Activated CD4-positive, CD25-positive, alpha-beta regulatory T cell treated with anti-CD3 and anti-CD28 coated beads, Interleukin-2, amount 50 U/mL, for 24 hours (primary cell): ENCODE measurements around the gene LIPC.
A peak's percentile ranks its signal among the peaks of the same experiment; 100 is the strongest.

Experiments
- ATAC-seq, 2 donors: fragments of 150-1000 bp; cut with Tn5 transposase; one replicate each; pipeline ENCODE4 v1.10.0; 2021; ENCODE audit warnings: mild to moderate bottlenecking in 1 of 2, moderate library complexity in 1 of 2

The LIPC gene

DNA sequence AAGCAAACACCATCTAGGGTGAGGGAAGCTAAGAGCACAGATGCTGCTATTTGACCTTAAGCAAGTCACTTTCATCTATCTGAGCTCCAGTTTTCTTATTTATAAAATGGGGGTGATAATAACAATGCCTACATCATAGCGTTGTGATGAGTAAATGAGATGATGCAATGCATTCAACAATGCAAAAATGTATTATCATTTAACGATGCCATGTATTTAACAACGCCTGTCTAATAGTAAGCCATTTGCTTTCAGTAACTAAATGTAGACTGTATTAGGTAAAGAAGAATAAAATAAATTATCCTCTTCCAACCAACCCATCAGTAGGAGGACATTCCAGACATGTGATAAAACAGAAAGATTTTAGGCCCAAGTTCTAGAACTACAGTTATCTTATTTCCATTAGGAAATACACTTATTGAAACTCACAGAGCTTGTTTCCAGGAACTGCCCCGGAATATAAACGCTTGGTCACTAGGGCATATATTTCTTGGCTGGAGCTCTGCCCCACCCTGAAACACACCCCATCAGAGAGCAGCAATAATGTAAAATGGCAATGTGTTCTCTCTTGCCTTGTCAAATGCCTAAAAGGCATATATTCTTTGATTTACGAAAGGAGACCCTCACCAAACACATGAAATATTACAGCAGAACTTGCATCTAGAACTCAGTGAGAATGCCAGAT lies 128.3 kb downstream of the LIPC start:
- no peak for ATAC-seq

DNA sequence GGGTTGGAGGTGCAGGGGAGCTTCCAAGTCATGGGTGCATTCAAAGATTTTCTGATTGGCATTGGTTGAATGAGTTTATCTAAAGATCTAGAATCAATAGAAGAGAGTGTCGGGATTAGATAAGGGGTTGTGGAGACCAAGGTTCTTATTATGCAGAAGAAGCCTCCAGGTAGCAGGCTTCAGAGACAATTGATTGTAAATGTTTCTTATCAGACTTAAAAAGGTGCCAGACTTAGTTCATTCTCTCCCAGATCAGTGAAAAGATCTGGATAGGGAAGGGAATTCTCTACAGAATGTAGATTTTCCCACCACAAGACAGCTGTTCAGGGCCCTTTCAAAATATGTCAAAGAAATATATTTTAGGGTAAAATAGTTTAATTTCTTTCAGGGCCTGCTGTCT lies 129.5 kb downstream of the LIPC start:
- ATAC-seq = no peak

DNA sequence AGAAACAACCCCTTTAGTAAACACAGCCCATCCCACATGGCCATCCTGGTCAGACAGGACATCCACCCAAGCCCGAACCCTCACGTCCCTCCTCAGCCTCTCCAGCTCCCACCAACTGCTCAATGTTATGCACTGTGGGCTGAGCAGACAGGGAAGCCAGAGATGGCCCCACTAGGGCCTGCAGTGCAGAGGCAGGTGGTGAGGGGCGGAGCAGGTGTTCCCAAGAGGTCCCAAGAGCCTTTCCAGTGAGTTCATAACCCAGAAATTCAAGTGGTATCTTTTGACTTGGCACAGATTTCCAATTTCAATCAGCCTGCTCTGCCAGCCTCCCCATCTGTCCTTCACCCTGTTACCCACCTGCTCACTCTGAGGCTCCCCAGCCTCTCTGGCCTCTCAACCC lies 130.3 kb downstream of the LIPC start:
- ATAC-seq = no peak

DNA sequence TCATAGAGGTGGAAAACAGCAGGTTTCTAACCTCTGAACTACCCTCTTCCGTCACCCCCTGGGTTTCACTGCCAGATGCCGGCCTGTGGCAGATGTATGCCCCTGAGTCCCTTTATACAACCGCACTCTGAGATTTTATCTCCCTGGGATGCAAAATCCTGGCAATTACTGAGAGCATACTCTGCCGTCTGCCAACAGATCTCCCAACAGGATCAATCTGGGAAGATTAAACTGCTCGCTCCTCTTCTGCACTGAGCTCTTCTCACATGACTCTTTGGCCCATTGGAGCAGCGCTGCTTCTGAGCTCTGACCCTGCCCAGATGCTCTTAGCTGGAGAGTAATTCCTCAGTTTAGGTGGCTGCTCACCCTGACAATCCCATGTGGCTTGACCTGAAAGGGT lies 133.2 kb downstream of the LIPC start:
- no peak for ATAC-seq

DNA sequence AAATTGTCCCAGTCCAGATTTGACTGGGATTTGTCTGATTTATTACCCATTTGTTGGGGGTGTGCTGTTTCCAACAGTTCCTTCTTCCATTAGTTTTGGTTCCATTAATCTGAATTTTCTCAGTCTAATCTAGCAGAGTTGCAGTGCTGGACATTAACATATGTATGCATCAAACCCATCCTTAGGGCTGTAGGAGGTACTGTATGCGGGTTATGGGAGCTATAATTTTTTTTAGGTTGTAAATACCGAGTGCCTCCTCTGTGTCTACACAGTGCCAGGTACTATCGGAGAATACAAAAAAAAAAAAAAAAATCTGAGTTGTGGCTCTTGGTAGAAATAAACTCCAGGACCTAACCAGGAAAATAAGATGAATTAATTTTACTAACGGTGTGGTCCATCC lies 133.8 kb downstream of the LIPC start:
- no peak for ATAC-seq

DNA sequence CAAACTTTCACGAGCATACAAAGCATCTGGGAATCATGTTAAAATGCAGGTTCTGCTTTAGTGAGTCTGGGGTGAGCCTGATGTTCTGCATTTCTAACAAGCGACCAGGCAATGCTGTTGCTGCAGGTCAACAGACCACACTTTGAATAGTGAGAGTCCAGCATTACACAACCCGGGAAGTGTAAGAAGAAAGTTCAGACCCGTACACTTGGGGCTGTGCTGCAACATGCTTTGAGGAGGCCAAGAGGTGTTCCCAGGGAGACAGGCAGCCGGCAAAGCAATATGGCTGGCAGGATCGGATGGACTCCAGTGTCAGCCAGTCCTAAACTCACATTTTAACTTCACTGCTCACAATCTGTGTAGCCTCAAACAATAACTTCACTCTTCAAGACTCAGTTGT lies 134.2 kb downstream of the LIPC start:
- ATAC-seq = no peak

DNA sequence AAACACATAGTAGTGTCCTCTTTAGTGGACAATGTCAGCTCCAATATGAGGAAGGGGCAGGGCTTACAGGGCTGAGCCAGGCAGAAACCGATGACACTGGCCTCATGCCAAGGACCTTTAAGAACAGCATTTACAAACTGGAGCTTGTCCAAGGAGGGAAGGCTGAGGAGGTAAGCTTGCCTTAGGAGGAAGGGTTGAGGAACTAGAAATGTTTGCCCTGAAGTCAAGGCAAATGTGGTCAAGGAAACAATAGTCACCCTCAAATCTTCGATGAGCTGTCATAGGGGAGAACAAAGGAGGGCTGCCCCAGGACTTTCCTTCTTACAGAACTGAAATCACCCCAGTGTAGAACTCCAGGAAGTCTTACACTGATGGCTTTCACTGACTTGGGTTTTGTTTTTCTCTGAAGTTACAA lies 136.4 kb downstream of the LIPC start:
- peak; percentile 53 to 82 for ATAC-seq

DNA sequence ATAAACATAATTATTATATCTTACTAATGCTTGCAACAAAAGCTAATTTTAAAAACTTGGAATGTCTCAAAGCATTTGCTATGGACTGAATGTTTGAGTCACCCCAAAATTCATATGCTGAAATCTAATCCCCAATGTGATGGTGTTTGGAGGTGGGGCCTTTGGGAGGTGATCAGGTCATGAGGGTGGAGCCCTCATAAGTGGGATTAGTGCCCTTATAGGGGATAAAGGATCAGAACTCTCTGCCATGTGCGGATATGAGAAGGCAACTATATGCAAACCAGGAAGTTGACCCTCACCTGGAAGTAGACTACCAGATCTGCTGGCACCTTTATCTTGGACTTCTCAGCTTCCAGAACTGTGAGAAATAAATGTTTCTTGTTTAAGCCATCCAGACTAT lies 137.7 kb downstream of the LIPC start:
- ATAC-seq = no peak

DNA sequence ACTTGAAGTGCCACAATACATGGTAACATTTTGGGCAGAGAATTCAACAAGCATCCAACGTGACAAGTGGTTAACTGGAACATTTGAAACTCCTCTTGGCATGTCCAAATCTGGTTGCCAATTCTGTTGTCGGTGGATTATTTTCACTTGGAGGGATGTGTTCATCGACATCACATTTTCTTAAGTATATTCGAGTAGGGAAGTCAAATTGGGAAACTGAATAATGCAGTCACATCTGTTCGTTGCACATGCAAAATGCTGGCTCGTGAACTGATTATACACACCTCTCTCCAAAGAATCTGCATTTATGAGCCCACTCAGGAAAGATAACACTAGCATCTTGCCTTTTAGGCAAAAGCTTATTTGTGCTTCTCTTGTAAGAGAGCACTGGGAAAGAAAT lies 139.7 kb downstream of the LIPC start:
- no peak for ATAC-seq

DNA sequence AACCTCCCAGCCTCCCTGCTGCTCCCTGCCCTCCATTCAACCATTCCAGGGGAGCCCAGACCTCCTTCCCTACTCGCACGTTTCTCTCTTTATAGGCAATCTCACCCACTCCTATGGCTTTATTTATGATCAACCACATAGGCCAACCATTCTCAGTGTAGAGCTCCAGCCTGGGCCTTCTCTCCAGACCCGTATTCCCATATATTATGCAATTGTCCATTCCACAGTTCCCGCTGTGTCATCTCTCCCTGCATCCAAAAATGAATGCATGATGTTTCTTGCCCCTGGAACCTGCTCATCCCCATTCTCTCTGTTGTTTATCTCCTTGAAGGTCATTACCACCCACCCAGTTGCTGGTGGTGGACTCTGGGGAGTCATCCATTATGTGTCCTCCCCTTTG lies 140.7 kb downstream of the LIPC start:
- ATAC-seq = no peak

DNA sequence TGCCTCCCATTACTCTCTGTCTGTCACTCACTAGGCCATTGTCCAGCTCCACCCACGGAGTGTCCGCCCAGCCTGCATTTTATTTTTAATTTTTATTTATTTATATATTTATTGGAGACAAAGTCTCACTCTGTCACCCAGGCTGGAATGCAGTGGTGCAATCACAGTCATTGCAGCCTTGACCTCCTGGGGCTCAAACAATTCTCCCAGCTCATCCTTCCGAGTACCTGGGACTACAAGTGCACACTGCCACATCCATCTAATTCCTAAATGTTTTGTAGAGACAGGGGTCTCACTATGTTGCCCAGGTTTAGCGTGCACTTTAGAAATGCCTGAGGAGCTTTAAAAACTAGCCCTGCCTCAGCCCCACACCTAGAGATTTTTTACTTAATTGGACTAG lies 141.5 kb downstream of the LIPC start:
- ATAC-seq = no peak

DNA sequence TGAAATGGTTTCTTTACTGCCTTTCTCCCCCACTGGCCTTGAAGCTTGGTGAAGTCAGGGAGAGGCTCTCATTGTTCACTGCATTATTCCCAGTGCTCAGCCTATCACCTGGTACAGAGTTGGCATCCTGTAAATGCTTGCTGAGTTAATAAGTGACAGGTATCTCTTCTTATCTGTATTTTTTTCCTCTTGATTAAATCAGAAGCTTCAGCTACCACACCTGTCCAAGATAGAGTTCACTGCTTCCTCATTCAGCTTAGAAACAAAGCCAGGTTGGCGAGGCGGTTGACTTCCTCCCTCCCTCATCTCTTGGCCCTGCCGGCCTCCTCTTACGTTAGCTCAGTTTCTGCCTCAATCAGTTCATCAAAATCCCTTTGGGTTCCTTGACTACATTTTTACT lies 142.8 kb downstream of the LIPC start:
- ATAC-seq = no peak

DNA sequence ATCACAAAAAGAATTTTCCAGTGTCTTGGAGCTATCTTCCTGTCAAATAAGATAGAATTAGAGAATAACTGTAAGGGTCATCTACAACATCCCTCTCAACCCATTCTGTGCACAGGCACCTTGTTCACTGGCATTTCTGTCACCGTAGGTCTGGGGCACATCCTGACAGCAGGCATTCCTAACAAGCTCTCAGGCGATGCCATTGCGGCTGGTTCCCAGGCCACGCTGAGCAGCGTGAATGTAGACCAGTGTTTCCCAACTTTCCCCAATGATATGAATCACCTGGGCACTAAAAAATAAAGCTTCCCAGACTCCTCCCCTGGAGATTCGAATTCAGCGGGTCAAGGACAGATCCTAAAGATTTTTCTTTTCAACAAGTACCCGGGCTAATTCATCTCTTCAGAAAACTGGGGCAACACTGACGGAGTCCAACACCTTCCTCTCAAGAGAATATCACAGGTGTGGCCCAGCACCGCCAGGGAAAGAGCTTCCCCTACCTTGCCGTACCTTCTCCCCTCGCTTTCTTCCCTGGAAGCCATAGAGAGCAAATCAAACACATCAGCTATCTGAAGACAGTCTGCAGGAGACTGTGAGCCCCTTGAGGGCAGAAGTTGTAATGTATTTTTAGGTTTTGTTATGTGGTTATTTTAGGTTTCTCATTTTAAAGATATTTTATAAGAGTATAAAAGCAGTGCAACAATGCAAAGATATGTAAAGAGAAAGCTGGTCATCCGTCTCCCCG lies 143.4 kb downstream of the LIPC start:
- ATAC-seq = no peak

DNA sequence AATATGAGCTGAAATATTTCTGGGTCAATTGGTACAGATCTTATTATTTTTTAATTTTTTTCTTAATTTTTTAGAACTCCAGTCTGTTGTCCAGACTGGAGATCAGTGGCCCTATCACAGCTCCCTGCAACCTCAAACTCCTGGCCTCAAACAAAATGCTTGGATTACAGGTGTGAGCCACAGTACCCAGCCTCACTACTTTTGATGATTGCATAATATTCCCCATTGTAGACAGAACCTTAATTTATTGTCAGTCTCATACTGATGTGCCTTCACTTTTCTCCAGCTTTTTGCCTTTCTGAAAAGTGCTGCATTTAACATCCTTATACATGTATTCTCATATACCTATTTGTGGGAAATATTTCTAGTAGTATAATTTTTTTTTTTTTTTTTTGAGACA lies 144.9 kb downstream of the LIPC start:
- no peak for ATAC-seq

DNA sequence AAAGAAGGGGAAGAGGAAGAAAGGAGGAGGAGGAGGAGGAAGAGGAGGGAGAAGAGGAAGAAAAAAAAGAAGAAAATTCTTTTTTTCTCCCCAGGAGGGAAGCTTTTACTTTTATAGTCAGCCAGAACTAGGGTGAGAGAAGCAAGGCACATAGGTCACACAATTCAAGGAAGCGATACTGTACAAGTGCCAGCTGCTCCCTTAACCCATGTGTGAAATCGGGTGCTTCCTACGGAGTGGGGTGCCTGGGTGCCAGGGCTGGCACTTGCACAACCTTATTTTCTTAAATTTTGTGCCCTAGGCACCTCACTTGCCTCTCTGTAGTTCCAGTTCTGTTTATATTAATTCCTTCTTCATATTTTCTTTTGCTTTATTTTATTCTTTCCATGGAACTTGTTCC lies 150.4 kb downstream of the LIPC start:
- no peak for ATAC-seq

DNA sequence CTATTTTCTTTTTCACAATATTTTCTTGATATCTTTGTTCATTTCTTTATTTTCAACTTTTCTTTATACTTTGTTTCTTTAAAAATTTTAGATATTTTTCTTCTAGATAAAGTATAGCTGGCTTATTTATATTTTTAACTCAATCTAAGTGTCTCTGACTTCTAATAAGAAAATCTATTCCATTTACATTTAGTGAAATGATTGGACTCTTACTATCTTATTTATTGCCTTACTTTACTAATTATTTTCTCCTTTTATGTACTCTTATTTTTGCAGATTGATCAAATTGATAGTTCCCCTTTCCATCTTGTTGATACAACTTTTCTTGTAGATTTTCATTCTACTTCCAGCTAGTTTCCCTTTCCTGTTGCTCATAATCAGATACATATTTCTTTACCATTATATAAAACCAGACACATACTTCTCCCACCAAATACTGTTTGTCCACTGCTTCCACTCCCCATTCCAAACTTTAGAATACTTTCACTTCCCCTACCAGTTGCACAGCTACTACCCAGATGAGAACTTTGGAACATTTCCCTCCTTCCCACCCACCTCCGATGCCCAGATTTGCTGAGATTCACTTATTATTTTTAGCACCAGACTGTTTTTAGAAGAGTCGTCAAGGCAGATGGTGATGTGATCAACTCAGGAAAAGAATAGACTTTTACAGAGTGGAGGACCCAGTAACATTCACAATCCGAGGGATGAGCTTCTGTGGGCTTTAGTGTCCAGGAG lies 151.5 kb downstream of the LIPC start:
- ATAC-seq = no peak

DNA sequence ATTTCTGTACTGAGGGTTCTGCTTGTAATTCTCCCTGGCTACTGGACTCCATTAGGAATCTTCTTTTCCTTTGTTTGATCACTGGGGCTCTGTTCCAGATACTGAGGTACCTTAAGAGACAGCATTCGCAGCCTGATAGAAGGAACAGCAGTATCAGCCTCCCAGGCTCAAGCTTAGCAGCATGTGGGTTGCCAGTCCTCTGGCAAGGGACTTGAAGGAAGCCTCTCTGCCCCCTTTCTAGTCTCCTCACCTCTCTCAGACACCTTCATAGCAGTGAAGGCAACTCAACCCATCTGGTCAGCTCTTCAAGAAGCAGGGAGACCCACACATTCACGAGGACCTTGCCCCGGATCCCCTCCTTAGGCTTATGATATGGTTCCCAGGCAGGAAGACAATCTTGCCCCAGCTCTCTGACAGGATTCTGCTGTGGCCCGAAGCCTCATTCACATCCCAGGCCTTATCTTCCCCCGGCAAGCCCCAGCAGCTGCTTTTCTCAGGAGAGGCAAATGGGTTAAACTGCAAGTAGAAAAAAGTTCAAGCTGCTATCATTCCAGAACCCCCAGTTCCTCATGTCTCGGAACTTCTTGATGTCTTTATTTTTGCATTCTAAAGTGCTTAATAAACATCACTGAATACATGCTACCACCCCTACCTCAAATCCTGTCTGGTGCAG lies 153.1 kb downstream of the LIPC start:
- ATAC-seq = no peak

DNA sequence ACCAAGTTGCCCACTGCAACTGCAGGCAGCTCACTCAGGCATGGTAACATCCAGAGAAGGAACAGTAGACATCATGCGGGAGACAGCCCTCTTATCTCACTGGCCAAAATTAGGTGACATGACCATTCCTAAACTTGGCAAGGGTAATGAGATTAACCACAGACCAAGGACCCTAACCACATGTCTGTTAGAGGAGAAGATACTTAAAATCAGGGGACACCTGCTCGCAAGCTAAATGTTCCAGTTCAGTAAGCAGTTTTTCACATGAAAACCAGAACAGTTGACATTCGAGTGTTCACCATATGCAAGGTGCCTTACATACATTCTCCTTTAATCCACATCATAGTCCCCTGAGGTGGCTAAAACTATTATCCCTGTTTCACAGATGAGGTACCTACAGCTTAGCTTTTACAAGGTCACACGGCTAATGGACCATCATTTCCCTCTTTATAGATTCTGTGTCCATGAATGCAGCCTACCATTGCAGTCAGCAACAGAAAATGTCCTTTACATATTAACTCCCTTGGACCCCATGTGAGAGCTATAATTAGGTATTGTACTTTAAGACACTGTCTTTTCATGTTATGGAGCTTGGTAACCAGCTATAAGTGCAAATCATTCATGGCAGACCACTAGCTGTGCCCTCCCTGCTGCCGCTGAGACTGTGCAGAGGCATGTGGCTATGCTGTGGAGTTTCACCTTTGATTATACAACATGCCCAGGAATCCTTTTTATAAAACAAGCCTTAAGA lies 154.1 kb downstream of the LIPC start:
- ATAC-seq = no peak

DNA sequence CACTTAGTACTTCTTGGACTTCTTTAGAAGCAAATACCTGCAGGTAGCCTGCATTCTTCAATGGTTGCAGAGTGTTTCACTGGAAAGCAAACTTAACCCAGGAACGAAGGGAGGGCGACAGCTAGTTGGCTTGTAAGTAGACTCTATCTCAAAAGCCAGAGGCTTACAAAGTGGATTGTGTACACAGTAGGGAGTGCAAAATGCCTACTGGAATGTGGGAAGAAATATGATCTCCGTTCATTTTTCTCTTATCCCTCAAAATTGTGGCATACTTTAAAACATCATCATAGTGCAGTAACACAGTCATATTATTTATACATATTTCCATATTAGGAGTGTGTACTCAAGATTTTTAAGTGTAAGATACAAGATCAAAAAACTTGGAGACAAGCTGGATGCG lies 155.7 kb downstream of the LIPC start:
- no peak for ATAC-seq

DNA sequence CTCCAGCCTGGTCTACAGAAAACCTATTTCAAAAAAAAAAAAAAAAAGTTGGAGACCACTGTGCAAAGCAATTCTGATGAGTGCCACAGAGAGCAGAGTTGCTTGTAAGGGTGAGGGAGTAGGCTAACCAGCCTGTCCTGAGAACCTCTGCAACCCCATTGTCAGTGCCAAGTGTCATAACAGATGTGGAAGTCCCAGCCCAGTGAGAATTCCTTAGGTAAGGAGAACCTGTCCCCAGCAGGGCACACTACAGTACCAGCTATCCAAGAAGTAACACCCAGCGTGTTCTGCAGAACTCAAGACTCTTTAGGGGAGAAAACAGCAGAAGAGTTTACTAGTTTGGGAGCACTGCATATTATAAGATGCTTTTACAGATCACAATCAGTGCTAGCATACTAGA lies 156.3 kb downstream of the LIPC start:
- ATAC-seq = no peak

DNA sequence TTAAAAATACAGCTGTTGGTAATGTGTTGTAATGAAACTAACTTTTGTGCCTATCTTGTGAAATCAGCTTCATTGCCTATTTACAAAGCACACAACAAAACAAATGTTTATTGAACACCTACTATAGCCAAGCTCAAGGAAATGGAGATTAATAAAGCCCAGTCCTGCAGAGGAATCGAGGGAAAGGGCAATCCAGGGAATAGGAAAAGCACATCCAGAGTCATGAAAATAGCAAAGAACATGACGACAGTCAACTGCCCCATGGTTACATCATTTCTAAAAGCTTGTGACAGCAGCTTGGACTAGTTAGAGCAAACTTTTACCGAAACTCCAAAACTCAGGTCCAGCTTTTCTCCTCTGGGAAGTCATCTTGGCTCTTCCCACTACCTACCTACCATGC lies 157.3 kb downstream of the LIPC start:
- no peak for ATAC-seq

DNA sequence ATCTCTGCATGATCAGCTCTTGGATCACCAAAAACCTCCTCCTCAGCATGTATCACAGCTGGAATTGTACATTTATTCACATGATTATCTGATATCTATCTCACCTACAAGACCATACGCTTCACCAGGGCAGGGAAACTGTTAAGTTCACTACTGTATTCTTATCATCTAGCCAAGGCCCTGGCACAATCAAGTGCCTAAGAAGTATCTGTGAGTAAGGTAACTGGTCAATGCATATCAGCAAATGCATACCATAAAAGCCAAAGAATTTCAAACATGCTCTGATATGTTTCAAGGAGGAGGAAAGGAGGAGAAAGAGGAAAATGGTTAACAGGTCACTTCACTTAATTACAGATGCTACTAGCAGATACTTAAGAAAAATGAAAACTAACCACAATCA lies 158.4 kb downstream of the LIPC start:
- ATAC-seq = no peak

DNA sequence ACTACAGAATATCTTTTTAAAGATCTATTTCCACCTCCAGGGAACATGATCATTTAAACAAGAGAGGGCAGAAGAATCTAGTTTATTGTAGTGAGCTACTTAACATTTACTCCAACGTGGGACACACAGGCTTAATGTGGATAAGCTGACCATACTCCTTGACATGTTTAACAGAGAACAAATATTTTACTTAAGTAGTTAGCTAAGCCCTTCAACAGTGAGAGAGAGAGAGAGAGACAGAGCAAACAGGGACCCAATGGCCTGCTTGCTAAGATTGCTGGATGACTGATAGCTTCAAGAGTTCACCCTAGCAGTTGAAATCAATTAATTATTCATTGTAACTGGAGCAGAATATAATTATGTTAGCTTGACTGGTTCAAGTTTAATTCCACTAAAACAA lies 159.1 kb downstream of the LIPC start:
- peak in 1 of 2 donors; percentile 33 for ATAC-seq
